ENCODE measurements around the gene BOLA1. TPM values are rescaled to one million over a fixed set of nuclear protein-coding genes. Genes with fewer than 3 reads are reported as not detected.

BOLA1 gene
- total RNA-seq, 1 experiment from 2014 or later: 6.0 TPM

- Histone ChIP-seq H3K23me2 (ENCODE audit: insufficient read length, low read depth, low read length, poor library complexity, severe bottlenecking) (peaks cover 11% of the 10 kb centered on the region), H2BK12ac (ENCODE audit: insufficient read length, low read depth, low read length) (no peak overlapping the region), H2BK20ac (ENCODE audit: low read depth, low read length, poor library complexity, severe bottlenecking) (no peak overlapping the region), H3K56ac (ENCODE audit: insufficient read length, low read depth, low read length) (no peak overlapping the region), H4K8ac (replicated peaks; ENCODE audit: insufficient read length, low read depth, low read length) (no peak overlapping the region), H3K9ac (ENCODE audit: extremely low read depth, insufficient read length, low read length) (peak overlapping the region; percentile 92), H3K14ac (ENCODE audit: insufficient read depth, low read length) (no peak overlapping the region; the same call in 1 of the 2 replicates), H3K23ac (ENCODE audit: insufficient read length, low read depth, low read length) (no peak overlapping the region), H3T11ph (ENCODE audit: low read length) (no peak overlapping the region), H4K20me1 (ENCODE audit: control insufficient read depth, insufficient read depth, insufficient read length) (no peaks in the 10 kb centered on the region), H2BK5ac (ENCODE audit: insufficient read length, low read length) (no peak overlapping the region), H3K79me2 (ENCODE audit: insufficient read depth, low read length) (peaks cover 8% of the 10 kb centered on the region; the same call in 1 of the 2 replicates), H3K9me3 (ENCODE audit: control insufficient read depth, low read depth, low read length) (no peaks in the 10 kb centered on the region), H4K91ac (ENCODE audit: insufficient read length, low read depth, low read length) (no peak overlapping the region), H3K79me1 (ENCODE audit: insufficient read depth, low read depth, low read length, poor library complexity, severe bottlenecking) (peaks cover 11% of the 10 kb centered on the region), H3K18ac (ENCODE audit: insufficient read length, low read depth, low read length) (no peak overlapping the region), H3K27ac (ENCODE audit: insufficient read length, low read depth, low read length) (no peak overlapping the region), H3K4me2 (ENCODE audit: insufficient read depth, insufficient read length, low read length) (peak overlapping the region; percentile 96), H2AFZ (ENCODE audit: low read length) (no peak overlapping the region), H3K27me3 (ENCODE audit: insufficient read depth, low read length) (no peaks in the 10 kb centered on the region), H3K4ac (ENCODE audit: low read depth, low read length) (no peak overlapping the region), H2AK5ac (ENCODE audit: insufficient read length, low read length) (no peak overlapping the region), H3K4me1 (ENCODE audit: insufficient read depth, low read length) (peaks cover 2% of the 10 kb centered on the region; the same call in 1 of the 2 replicates), H4K5ac (ENCODE audit: insufficient read length, low read depth, low read length) (no peak overlapping the region), H2BK15ac (ENCODE audit: low read depth, low read length) (no peak overlapping the region), H2BK120ac (ENCODE audit: low read depth, low read length, poor library complexity, severe bottlenecking) (no peak overlapping the region)
- Mint-ChIP-seq H3K9me3 (no peaks in the 10 kb centered on the region; a peak in 1 of 5 replicates), H3K36me3 (ENCODE audit: insufficient read depth in 1 of 3, low read depth in 3 of 3) (peaks cover 33 to 49% (median 48%) of the 10 kb centered on the region in 3 experiments), H3K27ac (peak overlapping the region; percentile 84 to 99 (median 97); a peak in 6 of 7 replicates), H3K4me1 (peaks cover 19 to 26% of the 10 kb centered on the region in 2 experiments), H3K27me3 (ENCODE audit: low read depth) (no peaks in the 10 kb centered on the region), H3K4me3 (peak overlapping the region; percentile 97 to 100)
- no peak for DNase-seq
- TF ChIP-seq CTCF (conservative IDR thresholded peaks at IDR 0.05): no peak
- no CpG with 5 or more reads among the region's 10 CpGs for WGBS (ENCODE audit: extremely low coverage, insufficient read length, low lambda C conversion rate)
These were observed 27.7 kb downstream of the BOLA1 start for GRCh38 chr1:149927056-149927562.

All from H9 (cell line).